Liver (tissue), 3 donors: ENCODE measurements around the gene IL10.
"Not testable (repeated sequence)": the region's sequence is repeated elsewhere in the genome, so short reads cannot be mapped to it uniquely, and the experiment has no call there.

Source experiments
- CTCF ChIP-seq: fragments of 150-350 bp; IDR thresholded peaks from 2 replicates; pipeline ENCODE4 v1.5.1; 2017; ENCODE audit warnings: improper control_type of control experiment, low read depth, low read length; ENCODE audit not compliant: missing input control
- EGR1 ChIP-seq, 2 donors: IDR thresholded peaks; 2 replicates each; pipeline ENCODE4 v1.6.1; 2016 to 2018; ENCODE audit warnings: antibody characterized with exemption in 2 of 2, low read depth in 2 of 2
- FOXA1 ChIP-seq: IDR thresholded peaks from 2 replicates; pipeline ENCODE4 v1.6.1; 2016; ENCODE audit warnings: antibody characterized with exemption
- GABPA ChIP-seq, 2 donors: IDR thresholded peaks in 1 of 2; conservative IDR thresholded peaks in 1 of 2; 2 replicates each; pipeline ENCODE4 v1.6.1; 2016; ENCODE audit warnings: antibody characterized with exemption in 2 of 2, mild to moderate bottlenecking in 1 of 2, moderate library complexity in 1 of 2
- JUND ChIP-seq, 2 donors: IDR thresholded peaks; 2 replicates each; pipeline ENCODE4 v1.6.1; 2016; ENCODE audit warnings: antibody characterized with exemption in 2 of 2
- RAD21 ChIP-seq, 2 donors: IDR thresholded peaks; 2 replicates each; pipeline ENCODE4 v1.6.1; 2016; ENCODE audit warnings: antibody characterized with exemption in 2 of 2, mild to moderate bottlenecking in 2 of 2
- REST ChIP-seq: IDR thresholded peaks from 2 replicates; pipeline ENCODE4 v1.6.1; 2016; ENCODE audit warnings: antibody characterized with exemption, mild to moderate bottlenecking
- SP1 ChIP-seq: IDR thresholded peaks from 2 replicates; pipeline ENCODE4 v1.6.1; 2018; ENCODE audit warnings: antibody characterized with exemption, mild to moderate bottlenecking
- TAF1 ChIP-seq: conservative IDR thresholded peaks from 2 replicates; pipeline ENCODE4 v1.6.1; 2016; ENCODE audit warnings: antibody characterized with exemption, mild to moderate bottlenecking
- YY1 ChIP-seq: IDR thresholded peaks from 2 replicates; pipeline ENCODE4 v1.6.1; 2016; ENCODE audit warnings: antibody characterized with exemption, mild to moderate bottlenecking
- ZBTB33 ChIP-seq: IDR thresholded peaks from 2 replicates; pipeline ENCODE4 v1.6.1; 2016; ENCODE audit warnings: antibody characterized with exemption
- TF ChIP-seq, protein P1 (sequence below): IDR thresholded peaks from 2 replicates; pipeline ENCODE4 v1.6.1; 2016; ENCODE audit warnings: antibody characterized with exemption
- TF ChIP-seq, protein P2 (sequence below): IDR thresholded peaks from 2 replicates; pipeline ENCODE4 v1.6.1; 2016; ENCODE audit warnings: antibody characterized with exemption
- donor health status: healthy.
- donor health status: healthy.

DNA sequence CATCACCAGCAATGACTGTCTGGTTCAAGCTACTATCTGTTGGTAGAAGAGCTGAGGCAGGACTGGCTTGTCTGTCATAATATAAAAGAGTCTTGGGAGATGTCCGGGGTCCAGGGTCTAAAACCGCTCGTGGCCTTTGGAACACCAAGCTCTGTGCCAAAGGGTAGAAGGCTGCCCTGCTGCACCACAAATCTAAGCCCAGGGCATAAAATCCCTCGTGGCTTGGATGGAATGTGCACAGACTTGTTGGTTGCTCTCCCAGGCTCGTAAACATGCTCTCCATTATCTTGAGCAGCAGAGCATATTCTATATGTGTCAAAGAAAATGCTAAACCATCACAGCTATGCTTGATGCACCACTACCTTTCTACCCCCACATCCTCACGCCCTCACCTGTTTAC is 6.6 kb upstream of the IL10 start:
- not testable (repeated sequence) for TF ChIP-seq JUND (IDR thresholded peaks at IDR 0.05); CTCF; RAD21 (IDR thresholded peaks at IDR 0.05); TAF1; GABPA (IDR thresholded peaks at IDR 0.05 in 1 of 2, conservative IDR thresholded peaks at IDR 0.05 in 1 of 2); EGR1 (IDR thresholded peaks at IDR 0.05; ENCODE audit: low read depth in 2 of 2); YY1; REST; FOXA1; SP1; ZBTB33
- TF ChIP-seq, protein P1, sequence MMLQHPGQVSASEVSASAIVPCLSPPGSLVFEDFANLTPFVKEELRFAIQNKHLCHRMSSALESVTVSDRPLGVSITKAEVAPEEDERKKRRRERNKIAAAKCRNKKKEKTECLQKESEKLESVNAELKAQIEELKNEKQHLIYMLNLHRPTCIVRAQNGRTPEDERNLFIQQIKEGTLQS = not testable (repeated sequence)
- TF ChIP-seq, protein P2, sequence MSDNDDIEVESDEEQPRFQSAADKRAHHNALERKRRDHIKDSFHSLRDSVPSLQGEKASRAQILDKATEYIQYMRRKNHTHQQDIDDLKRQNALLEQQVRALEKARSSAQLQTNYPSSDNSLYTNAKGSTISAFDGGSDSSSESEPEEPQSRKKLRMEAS = not testable (repeated sequence)
